Activated CD4-positive, alpha-beta T cell treated with anti-CD3 and anti-CD28 coated beads, Interleukin-2, amount 50 U/mL, for 1 hour (primary cell): ENCODE measurements around the gene IL1A.

Experiments used
- DNase-seq: peaks from one replicate; pipeline ENCODE4 v3.0.0-alpha.2; 2020

Gene IL1A

DNA sequence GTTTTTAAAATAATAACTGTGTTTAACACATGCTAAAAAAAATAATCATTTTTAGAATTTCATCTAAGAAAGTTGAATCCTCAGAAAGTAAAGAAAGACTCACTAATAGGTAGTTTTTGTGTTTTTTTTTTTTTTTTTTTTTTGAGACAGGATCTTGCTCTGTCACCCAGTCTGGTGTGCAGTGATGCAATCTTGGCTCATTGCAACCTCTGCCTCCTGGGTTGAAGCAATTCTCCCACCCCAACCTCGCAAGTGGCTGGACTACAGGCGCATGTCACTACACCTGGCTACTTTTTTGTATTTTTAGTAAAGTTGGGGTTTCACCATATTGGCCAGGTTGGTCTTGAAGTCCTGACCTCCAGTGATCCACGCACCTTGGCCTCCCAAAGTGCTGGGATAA lies 27.0 kb downstream of the IL1A start:
- DNase-seq, result no peak

DNA sequence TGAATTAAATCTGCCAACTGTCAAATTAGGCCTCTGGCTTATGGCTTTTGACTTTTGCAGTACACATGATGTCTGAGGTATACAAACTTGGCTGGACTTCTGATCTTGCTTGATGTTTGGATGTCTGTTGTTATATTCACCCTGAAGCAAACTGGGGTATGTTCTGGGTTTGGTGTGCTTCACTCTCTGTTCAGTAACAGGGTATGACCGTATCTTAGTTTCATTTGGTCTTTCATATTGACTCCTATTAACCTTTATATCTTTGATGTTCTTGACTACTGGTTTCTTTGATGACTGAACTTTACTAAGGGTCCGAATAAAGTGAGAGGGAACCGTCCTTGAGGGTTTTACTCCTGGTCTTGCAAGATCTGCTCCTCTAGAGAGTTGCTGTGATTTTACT lies 28.1 kb downstream of the IL1A start:
- no peak for DNase-seq

DNA sequence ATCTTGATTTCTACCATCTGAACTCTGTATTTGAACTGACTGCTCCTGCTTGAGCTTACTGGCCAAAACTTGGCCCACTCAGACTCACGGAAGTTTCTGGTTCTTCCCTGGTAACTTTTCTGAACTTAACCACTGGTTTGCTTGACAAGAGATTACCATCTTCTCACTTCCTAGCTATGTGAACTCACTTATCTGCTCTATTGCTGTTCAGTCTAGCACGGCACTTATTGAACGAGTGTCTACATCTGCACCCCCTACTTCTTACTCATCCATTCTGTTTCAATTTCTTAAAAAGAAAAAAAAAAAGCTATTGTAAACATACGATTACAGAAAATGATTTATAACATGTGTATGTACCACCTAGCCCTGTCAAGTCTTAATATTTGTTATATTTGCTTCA lies 28.8 kb downstream of the IL1A start:
- DNase-seq, result no peak

DNA sequence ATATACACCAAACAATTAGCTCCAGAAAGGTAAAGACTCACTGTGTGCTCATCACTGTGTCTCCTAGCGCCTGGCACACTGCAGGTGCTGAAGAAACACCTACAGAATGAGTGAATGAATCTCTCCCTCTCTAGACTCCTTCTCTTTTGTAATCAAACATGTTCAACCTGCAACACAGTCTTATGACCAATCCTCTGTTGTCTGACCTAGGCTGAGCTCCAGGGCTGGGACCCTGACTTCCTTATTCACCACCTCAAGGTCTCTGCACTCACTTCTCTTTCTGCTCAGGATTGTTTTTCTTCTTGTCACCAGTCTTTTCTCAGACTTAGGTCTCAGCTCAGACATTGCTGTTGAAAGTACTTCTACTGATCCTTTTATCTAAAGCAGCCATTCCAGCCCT lies 29.7 kb downstream of the IL1A start:
- no peak for DNase-seq

DNA sequence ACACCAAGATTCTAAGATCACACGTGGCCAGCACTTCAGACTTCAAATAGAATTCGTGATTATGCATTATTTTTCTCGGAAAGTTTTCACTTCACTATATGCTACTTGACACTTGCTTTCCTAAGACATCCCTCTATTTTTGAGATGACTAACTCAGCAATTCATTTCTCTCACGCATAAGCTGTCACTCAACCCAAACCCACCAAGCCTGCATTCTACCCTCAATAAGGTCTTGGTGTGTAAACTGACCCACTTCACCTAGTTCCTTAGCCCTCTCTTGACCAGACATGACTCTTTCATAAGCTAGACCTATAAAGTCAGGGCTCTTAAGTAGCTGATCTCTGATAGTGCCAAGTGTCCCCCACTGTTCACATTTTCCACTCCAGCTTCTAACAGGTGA lies 31.6 kb downstream of the IL1A start:
- DNase-seq, result no peak

DNA sequence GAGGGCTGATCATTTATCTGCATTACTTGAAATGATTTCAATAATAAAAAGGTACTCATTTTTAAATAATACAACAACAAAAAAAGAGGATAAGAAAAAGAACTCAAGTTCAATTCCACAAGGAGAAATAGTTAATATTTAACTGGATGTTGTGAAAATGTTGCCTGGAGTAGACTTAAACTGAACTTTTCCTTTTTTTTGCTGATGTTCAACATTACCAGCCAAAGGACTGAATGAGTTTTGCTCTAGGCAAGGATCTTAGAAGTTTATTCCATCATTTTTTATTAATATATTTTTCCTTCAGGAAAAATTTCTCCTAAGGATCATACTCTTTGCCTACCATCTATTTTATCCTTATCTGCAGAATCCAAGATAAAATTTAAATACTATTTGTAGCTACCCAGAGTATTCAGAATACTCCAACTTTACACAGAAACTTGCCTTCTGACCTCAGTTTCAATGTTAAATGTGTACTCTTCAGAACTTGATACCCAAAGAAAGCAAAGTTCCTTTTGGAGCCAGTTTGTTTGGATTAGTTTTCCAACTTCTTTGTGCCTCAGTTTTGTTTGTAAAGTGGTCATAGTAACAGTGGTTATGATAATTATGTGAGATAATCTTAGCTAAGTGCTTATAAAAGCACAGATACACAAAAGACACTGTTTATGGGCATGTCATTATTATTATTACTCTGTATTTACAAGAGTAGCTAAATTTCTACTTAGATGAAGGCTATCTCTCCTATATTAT lies 32.7 kb downstream of the IL1A start:
- no peak for DNase-seq

DNA sequence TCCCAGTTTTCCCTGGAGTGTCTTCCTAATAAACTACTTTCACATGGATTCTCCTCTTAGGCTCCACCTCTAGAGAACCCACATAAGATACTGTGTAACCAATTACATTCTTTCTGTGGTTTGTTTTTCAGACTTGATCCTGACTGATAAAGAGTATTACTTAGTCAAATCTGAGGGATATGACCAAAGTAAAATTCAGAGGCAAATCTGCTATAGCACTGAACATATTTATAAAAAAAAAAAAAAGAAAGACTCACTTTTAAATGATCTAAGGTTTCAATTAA lies 33.8 kb downstream of the IL1A start:
- DNase-seq, result no peak

DNA sequence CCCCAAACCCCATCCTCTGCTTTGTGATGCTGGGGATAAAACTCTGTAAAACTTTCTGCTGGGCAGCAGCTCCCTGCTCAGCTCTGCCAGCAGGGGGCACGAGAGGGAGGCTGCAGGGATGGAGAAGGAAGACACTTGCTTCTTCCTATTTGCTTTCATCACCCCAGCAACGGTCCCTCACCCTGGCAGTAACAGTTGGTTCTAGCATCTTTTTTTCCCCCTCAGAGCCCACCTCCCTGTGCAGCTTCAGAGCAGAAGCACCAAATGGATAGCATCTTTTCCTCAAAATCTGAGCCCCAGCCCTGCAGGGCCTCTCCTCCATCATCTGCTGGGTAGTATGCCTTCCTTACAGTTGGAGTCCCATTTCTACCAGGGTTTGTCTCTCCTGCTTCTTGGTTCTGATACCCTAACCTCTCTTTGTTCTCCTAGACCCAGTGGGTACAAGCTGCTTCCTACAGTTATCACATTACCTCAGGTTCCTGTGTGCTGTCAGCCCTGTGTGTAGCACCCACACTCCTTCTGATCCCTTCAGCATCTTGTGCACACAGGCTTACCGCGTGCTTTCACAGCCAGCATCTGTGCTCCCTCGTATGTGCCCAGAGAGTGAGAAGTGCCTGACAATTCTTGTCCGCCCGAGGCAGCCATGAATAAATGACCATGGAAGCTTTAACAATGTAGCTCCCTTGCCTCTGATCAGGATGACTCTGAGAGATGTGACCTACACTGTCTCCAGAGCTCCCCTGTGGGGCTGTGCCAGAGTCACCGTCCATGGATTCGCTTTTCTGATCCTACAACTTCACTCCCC lies 34.3 kb downstream of the IL1A start:
- DNase-seq, result peak; percentile 82

DNA sequence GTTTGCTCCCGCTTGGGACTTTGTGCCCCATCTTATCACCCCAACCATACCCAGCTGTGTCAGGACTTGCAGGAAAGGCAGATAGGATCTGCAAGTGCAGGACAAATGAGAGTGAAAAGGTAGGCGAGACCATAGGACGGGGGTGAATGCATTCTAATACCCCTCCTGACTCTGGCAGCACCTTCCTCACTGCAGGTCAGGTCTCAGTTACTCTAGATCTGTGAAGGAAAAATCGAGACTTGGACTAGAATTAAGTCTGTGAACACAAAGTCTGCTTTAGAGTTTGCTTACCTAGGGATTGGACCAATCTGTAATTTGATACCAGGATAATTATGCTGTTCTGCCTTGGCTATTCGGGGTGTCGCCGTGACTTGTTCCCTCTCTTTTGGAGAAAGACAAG lies 43.8 kb downstream of the IL1A start:
- DNase-seq, result no peak

DNA sequence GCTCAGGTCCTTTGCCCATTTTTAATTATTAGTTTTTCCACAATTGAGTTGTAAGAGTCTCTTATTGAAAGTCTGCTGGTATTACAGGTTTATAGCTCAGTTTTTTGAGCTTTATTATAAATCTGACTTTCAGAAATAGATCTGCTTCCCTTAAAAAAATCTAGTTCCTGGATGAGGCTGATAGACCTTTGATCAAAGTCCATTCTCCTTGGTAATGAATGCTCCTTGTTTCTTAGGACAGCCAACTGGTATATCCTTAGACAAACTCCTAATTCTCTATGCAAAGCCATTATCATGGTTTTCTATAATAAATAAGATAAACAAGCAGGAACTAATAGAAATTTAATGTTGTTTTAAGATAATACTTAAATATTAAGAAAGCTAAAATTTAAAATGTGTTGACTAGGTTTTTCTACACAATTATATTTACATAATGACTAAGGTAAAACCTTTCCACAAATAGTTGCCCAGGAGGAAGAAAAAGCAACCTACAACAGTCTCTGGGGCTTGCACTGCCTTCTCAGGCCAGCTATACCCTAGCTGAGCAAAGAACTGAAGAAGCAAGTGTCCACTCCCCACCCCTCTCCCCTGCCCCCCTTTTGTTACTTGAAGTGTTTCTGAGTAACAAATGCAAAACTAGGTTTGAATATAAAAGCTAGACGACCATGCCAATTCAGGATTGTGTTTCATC lies 46.6 kb downstream of the IL1A start:
- no peak for DNase-seq

DNA sequence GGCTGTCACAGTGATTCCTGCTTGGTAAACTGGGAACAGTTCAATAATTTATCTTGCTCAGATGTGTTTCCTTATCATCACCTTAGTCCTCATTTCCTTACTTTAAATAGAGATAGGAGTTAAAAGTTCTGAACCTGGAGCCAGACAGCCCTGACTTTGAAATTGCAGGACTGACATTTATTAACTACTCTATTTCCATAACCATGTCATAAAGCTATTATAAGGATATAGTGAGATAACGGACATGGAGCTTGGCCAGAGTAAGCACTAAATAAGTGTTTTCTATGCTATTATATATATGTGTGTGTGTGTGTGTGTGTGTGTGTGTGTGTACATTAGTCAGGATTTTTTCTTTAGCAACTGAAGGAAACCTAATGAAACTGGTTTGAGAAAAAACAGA lies 50.4 kb downstream of the IL1A start:
- DNase-seq, result no peak

DNA sequence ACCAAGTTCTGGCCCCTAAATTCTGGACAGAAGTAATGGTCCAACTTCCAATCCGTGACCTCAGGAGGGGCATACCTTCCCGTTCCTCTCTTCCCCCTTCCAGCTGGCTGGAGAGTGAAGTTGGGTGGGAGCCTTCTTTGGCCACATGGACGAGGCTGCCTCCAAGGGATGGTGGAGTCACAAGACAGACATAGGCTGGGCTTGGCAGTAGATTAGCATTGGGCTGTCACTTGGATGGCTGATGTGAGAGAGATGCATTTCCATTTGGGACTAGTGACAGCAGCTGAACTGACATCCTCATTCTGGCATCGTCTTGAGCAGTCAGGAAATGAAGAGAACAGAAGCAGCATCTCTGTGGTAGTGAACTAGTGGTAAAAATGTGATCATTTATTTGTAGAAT lies 50.8 kb downstream of the IL1A start:
- no peak for DNase-seq

DNA sequence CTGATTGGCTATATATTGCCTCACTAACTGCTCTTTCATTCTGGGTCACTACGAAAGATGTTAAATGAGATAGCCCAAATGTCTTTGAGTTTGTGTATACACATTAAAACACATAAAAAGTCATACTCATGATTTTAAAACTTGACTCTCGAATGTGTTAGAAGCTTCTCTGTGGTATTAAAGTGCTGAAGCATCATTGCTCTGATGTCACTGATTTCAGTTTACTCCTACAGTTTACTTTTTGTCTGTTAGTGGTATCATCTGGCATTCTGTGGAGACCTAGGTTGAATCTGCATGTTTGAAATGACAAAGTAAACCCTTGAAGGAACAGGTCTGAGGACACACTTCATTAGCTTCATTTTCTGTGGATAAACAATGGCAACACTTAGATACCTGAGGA lies 52.8 kb downstream of the IL1A start:
- no peak for DNase-seq

DNA sequence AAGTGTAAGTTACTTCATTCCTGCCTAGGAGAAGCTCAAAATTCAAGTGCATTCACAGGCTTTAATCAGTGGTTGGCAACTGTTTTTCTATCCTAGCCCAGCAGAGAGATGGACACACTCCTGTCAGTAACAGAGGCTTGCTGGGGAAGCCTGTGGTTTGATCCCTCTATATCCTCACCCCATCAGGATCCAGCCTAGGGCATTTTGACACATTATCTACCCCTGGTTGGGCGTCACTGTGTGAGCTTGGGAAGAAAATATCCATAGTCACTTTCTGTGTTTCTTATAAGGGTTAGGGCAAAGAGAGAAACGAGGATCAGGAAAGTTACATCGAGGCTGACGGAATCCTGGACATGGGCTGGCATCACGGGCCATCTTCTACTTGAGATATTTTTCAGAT lies 53.5 kb downstream of the IL1A start:
- DNase-seq, result no peak

DNA sequence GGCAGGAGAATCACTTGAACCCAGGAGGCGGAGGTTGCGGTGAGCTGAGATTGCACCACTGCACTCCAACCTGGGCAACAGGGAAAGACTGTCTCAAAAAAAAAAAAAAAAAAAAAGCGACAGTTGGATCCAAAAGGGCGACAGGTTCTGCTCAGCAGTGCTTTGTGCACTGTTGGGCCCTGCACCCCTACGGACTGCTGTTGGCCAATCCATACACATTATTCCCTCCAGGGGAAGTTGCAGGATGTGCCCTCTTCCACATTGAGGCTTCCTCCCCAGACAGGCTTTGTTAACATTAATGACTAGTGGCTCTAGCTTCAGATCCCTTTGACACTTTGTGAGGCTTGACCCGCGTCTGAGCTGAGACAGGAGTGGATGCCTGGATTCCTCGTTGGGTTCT lies 54.1 kb downstream of the IL1A start:
- no peak for DNase-seq

DNA sequence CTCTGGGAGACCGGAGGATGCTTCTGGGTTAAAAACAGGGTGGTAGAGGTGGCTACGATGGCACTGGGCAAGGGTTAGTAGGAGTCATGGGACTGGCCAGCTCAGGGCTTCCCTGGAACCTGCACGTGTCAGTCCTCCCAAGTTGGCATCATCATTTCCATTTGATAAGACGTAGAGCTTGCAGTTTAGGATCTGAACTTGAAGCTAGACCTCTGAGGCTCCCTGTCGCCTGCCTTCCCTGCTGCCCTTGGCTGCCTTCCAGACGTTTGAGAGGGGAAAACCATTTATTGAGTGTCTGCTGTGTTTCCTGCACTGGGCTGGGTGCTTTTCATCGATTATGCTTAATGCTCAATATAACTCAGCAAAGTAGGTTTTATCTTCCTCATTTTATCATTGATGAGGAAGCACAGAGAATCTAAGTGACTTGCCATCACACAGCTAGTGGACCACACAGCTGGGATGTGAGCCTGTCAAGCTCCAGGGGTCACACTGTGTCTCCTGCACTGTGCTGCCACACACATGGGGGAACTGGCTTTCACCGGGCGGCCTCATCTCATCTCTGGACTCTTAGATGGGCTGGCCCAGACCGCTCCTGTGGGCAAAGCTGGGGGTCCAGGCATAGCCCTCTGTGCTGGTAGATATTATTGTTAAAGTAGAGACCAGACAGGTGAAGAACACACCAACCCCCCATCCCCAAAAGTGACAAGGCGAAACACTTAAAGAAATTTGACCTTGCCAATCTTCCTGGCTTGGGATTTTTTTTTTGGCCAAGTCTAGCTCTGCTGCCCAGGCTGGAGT lies 55.7 kb downstream of the IL1A start:
- DNase-seq, result no peak

DNA sequence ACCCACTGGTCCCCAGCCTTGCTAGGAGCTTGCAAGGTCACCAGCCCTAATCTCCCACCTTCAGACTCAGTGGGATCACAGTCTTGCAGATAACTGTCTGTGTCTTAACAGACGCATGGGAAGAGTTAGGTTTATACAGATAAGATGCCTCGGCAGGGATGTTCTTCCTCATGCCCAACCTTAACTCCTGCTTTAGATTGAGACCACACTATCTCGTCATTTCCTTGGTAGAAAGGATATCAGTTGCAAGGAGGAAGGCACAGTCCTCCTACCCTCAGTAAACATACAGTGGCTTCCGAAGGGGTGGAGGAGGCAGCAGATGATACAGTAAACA lies 56.3 kb downstream of the IL1A start:
- no peak for DNase-seq

DNA sequence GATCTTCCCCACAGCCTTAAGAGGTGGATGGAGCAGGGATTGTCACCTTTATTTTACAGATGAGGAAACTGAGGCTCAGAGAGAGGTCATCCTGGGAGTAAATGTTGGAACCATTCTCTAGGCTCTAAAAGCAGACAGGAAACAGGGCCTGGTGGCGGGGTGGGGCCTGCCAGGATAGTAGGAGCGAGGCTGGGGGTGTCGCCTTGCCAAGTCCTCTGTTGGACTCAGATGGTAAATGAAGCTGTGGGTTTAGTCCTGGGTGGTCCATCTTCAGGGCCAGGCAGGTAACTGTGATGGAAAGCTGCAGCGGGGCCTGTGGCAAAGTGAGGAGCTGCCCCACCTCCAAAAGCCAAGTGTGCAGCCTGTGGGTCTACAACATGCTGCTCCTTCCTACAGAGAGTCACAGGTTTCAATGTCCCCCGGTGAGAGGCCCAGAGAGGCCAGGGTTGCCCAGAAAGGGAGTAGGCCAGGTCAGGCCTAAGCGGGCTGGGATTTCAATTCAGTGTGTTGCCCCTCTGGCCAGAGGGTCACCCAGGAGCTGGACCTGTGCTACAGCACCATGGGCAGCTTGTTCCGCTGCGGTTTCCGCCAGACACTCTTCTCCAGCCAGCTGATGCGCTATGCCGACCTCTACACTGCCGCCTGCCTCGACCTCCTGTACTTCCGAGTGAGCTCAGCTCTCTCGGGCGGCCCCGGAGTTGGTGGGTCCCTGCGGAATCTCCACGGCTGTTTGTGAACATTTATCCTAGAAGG lies 56.8 kb downstream of the IL1A start:
- no peak for DNase-seq

DNA sequence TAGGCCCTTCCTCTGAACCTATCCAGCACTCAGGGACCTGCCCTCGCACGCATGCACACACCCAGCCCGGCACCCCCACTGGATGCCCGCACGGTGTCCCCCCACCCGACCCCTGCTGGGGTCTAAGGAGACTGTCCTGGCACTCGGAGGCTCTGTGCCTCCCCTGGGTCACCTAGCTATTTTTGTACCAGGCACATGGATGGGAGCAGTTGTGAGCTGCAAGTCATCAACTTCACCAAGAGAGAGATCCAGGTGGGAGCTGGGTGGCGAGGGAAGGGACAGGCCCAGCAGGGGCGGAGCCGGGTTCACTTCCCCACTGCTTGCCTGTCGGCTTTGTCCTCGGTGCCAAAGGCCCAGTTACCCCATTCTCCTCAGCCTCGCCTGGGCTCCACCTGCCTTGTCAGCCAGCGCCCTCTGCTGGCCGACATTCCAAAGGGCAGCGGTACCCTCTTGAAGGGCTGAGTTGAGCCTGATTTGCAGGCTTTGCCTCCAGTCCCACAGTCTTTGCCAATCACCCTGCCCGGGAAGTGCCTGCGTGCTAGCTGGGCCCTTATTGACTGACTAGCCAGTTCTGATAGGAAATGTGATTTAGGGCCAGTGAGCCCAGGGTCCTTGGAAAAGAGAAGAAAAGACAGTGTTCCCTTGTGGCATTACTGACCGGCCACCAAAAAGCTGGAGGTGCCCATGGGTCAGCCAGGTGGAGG lies 57.7 kb downstream of the IL1A start:
- peak; percentile 83 for DNase-seq

DNA sequence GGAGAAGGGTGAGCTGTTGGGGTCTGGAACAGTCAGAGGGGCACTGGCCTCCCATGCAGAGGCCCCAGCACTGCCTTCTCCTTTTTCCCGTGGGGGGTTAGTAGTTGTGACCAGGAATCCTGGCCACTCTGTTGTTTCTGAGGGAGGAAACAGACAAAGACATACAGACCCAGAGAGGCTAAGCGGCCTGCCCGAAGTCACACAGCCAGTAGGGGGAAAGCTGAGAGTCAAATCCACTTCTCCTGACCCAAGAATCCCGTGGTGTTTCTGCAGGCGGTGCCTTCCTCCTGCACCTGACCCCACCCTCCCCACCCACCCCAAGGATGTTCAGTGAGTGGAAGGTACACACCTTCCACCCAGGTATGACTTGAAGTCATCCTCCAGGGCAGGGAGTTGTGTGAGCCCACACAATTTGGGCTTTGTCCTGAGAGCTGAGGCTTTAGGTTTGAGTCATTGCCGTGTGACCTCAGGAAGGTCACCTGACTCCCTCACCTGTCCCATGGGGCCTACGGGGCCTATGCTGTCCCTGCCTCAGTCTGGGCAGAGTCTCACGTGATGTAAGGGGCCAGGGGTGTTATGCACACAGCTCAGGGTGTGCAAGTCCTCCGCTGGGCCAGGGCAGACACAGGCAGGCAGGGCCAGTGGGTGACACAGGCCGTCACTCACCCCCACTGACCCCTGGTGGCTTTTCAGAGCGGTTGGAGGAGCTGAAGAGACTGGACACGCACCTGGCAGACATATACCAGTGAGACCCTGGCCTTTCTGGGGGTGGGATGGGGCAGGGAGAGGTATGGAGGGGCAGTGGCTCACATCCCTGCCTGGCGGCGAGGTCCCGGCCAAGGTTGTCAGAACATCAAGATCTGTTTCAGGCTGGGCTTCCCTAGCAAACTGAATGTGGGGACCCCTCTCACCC lies 58.5 kb downstream of the IL1A start:
- DNase-seq, result no peak
